Stimulated activated CD4-positive, alpha-beta T cell treated with anti-CD3 and anti-CD28 coated beads, Interleukin-1b, Interleukin-23, amount 100 ng/mL, for 4 hours (primary cell): ENCODE results near the gene PCDHB12.
"Not testable (repeated sequence)": the region's sequence is repeated elsewhere in the genome, so short reads cannot be mapped to it uniquely, and the experiment has no call there.

Experiments
- DNase-seq, 2 donors: peaks; one replicate each; pipeline ENCODE4 v3.0.0-alpha.2; 2020; ENCODE audit warnings: low read depth in 2 of 2

The PCDHB12 gene

DNA sequence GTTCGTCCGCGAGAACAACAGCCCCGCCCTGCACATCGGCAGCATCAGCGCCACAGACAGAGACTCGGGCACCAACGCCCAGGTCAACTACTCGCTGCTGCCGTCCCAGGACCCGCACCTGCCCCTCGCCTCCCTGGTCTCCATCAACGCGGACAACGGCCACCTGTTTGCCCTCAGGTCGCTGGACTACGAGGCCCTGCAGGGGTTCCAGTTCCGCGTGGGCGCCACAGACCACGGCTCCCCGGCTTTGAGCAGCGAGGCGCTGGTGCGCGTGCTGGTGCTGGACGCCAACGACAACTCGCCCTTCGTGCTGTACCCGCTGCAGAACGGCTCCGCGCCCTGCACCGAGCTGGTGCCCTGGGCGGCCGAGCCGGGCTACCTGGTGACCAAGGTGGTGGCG, 1.8 kb downstream of the PCDHB12 start:
- not testable (repeated sequence) for DNase-seq

DNA sequence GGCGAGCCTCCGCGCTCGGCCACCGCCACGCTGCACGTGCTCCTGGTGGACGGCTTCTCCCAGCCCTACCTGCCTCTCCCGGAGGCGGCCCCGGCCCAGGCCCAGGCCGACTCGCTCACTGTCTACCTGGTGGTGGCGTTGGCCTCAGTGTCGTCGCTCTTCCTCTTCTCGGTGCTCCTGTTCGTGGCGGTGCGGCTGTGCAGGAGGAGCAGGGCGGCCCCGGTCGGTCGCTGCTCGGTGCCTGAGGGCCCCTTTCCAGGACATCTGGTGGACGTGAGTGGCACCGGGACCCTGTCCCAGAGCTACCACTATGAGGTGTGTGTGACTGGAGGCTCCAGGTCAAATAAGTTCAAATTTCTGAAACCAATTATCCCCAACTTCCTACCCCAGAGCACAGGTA, 2.3 kb downstream of the PCDHB12 start:
- DNase-seq = not testable (repeated sequence)

DNA sequence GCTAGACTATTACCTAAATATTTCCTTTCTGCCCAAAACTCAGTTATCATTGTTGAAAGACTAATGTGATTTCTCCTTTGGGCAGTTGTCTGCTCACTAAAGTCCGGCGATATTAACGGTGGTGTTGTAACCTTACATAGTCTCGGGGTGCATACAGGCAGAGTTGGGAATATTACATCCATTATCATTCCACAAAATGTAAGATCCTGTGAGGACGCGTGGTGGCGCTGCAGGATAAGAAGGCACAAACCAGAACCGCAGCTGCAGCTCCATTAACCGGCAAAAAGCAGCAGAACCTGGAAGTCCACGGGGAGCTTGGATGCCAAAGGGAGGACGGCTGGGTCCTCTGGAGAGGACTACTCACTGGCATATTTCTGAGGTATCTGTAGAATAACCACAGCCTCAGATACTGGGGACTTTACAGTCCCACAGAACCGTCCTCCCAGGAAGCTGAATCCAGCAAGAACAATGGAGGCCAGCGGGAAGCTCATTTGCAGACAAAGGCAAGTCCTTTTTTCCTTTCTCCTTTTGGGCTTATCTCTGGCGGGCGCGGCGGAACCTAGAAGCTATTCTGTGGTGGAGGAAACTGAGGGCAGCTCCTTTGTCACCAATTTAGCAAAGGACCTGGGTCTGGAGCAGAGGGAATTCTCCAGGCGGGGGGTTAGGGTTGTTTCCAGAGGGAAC, 5.3 kb downstream of the PCDHB12 start, which contains the start of gene PCDHB13:
Gene PCDHB13 (plus strand): TSS at position 264 of the 684 bp plus-strand sequence. CDS start 205 bp downstream, at position 469.
- peak in 1 of 2 donors; percentile 5 for DNase-seq

DNA sequence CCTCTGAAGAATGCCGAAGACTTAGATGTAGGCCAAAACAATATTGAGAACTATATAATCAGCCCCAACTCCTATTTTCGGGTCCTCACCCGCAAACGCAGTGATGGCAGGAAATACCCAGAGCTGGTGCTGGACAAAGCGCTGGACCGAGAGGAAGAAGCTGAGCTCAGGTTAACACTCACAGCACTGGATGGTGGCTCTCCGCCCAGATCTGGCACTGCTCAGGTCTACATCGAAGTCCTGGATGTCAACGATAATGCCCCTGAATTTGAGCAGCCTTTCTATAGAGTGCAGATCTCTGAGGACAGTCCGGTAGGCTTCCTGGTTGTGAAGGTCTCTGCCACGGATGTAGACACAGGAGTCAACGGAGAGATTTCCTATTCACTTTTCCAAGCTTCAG, 6.1 kb downstream of the PCDHB12 start:
- DNase-seq = not testable (repeated sequence)

DNA sequence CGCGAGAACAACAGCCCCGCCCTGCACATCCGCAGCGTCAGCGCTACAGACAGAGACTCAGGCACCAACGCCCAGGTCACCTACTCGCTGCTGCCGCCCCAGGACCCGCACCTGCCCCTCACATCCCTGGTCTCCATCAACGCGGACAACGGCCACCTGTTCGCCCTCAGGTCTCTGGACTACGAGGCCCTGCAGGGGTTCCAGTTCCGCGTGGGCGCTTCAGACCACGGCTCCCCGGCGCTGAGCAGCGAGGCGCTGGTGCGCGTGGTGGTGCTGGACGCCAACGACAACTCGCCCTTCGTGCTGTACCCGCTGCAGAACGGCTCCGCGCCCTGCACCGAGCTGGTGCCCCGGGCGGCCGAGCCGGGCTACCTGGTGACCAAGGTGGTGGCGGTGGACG, 7.0 kb downstream of the PCDHB12 start:
- not testable (repeated sequence) for DNase-seq

DNA sequence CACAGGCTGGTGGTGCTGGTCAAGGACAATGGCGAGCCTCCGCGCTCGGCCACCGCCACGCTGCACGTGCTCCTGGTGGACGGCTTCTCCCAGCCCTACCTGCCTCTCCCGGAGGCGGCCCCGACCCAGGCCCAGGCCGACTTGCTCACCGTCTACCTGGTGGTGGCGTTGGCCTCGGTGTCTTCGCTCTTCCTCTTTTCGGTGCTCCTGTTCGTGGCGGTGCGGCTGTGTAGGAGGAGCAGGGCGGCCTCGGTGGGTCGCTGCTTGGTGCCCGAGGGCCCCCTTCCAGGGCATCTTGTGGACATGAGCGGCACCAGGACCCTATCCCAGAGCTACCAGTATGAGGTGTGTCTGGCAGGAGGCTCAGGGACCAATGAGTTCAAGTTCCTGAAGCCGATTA, 7.5 kb downstream of the PCDHB12 start:
- DNase-seq = not testable (repeated sequence)

DNA sequence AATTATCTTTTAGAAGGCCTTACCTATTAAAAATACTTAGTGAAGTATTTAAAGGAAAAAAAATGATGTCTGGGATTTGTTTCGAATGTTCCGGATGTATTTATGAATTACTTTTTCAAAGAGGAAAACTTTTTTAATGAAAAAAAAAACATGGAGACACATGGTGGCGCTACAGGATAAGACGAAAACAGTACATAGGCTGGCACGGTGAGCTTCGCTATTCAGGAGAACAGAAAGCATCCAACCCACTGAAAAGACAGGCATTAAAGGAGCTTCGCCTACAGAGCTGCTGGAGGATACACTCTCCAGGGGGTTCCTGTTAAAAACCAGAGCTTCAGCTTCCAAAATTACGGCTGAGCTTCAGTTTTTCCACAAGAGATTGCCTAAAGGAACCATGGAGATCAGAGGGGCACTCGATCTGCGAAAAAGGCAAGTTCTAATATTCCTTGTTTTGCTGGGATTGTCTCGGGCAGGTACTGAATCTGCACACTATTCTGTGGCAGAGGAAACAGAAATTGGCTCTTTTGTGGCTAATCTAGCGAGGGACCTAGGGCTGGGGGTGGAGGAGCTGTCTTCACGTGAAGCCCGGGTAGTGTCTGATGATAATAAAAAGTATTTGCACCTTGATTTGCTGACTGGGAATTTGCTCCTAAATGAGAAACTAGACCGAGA, 14.7 kb downstream of the PCDHB12 start, which contains the start of gene PCDHB14:
Gene PCDHB14 (plus strand): TSS at position 232 of the 672 bp plus-strand sequence. CDS start 163 bp downstream, at position 395.
- DNase-seq = no peak

DNA sequence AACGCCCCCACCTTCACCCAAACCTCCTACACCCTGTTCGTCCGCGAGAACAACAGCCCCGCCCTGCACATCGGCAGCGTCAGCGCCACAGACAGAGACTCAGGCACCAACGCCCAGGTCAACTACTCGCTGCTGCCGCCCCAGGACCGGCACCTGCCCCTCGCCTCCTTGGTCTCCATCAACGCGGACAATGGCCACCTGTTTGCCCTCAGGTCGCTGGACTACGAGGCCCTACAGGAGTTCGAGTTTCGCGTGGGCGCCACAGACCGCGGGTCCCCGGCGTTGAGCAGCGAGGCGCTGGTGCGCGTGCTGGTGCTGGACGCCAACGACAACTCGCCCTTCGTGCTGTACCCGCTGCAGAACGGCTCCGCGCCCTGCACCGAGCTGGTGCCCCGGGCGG, 16.3 kb downstream of the PCDHB12 start:
- DNase-seq = not testable (repeated sequence)

DNA sequence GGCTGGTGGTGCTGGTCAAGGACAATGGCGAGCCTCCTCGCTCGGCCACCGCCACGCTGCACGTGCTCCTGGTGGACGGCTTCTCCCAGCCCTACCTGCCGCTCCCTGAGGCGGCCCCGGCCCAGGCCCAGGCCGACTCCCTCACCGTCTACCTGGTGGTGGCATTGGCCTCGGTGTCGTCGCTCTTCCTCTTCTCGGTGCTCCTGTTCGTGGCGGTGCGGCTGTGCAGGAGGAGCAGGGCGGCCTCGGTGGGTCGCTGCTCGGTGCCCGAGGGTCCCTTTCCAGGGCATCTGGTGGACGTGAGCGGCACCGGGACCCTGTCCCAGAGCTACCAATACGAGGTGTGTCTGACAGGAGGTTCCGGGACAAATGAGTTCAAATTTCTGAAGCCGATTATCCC, 16.9 kb downstream of the PCDHB12 start:
- DNase-seq = not testable (repeated sequence)

DNA sequence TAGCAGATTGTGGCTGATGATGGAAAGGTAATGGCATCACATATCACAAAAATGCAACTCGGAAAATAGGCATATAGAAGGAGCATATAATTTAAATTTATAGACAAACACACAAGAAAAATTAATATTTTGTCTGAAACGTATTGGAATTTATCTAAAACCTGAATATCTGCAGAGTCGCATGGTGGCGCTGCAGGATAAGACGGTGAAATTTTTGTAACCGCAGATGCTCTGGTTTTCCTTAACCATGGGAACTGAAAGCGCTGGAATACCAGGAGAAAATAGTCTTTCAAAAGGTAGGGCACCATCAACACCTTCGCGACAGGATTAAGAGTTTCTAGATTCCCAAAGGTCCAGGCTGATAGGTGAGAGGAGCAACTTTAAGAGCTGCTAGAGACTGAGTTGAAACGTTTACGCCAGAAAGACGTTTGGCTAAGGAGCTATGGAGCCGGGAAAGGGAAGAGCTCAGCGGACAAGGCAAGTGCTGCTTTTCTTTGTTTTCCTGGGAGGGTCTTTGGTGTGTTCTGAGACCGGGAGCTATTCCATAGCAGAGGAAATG, 25.7 kb downstream of the PCDHB12 start:
- DNase-seq = no peak

DNA sequence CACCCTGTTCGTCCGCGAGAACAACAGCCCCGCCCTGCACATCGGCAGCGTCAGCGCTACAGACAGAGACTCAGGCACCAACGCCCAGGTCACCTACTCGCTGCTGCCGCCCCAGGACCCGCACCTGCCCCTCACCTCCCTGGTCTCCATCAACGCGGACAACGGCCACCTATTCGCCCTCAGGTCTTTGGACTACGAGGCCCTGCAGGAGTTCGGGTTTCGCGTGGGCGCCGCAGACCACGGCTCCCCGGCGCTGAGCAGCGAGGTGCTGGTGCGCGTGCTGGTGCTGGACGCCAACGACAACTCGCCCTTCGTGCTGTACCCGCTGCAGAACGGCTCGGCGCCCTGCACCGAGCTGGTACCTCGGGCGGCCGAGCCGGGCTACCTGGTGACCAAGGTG, 27.4 kb downstream of the PCDHB12 start:
- DNase-seq = not testable (repeated sequence)

DNA sequence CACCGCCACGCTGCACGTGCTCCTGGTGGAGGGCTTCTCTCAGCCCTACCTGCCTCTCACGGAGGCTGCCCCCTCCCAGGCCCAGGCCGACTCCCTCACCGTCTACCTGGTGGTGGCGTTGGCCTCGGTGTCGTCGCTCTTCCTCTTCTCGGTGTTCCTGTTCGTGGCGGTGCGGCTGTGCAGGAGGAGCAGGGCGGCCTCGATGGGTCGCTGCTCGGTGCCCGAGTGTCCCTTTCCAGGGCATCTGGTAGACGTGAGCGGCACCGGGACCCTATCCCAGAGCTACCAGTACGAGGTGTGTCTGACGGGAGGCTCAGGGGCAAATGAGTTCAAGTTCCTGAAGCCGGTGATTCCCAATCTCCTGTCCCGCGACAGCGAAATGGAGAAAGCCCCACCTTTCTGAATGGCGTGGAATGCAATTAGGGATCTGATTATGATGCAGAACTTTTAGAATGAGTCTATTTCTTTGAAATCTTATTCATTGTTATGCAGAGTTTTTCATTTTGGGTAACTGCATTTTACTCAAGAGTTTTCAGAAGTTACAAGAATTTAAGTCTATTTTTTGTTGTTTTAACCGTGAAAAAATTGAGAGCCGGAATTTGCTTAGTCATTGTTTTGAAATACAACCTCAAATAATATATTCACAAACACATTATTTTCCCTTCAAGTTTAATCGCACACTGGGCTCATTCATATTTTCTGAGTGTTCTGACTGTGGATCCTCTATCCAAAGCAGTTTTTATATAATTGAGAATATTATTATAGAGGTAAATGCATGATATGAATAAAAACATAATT, 28.2 kb downstream of the PCDHB12 start:
- no peak for DNase-seq

DNA sequence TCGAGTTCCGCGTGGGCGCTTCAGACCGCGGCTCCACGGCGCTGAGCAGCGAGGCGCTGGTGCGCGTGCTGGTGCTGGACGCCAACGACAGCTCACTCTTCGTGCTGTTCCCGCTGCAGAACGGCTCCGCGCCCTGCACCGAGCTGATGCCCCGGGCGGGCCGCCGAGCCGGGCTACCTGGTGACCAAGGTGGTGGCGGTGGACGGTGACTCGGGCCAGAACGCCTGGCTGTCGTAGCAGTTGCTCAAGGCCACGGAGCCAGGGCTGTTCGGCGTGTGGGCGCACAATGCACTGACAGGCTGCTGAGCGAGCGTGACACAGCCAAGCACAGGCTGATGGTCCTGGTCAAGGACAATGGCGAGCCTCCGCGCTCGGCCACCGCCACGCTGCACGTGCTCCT, 33.0 kb downstream of the PCDHB12 start:
- no peak for DNase-seq

DNA sequence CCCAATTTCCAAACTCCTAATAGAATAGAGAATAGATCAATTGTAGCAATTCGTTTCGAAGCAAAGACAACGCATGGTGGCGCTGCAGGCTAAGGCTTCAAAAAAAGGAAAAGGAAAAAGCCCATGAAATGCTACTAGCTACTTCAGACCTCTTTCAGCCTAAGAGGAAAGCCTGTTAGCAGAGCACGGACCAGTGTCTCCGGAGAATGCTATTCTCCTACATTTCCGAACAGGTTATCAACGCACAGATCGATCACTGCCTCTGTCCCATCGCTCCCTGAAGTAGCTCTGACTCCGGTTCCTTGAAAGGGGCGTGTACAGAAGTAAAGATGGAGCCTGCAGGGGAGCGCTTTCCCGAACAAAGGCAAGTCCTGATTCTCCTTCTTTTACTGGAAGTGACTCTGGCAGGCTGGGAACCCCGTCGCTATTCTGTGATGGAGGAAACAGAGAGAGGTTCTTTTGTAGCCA, 36.8 kb downstream of the PCDHB12 start, which contains the start of gene PCDHB15:
Gene PCDHB15 (plus strand): TSS at position 146 of the 468 bp plus-strand sequence. CDS start 184 bp downstream, at position 330.
- DNase-seq = no peak

DNA sequence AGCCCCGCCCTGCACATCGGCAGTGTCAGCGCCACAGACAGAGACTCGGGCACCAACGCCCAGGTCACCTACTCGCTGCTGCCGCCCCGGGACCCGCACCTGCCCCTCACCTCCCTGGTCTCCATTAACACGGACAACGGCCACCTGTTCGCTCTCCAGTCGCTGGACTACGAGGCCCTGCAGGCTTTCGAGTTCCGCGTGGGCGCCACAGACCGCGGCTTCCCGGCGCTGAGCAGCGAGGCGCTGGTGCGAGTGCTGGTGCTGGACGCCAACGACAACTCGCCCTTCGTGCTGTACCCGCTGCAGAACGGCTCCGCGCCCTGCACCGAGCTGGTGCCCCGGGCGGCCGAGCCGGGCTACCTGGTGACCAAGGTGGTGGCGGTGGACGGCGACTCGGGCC, 38.5 kb downstream of the PCDHB12 start:
- DNase-seq = not testable (repeated sequence)

DNA sequence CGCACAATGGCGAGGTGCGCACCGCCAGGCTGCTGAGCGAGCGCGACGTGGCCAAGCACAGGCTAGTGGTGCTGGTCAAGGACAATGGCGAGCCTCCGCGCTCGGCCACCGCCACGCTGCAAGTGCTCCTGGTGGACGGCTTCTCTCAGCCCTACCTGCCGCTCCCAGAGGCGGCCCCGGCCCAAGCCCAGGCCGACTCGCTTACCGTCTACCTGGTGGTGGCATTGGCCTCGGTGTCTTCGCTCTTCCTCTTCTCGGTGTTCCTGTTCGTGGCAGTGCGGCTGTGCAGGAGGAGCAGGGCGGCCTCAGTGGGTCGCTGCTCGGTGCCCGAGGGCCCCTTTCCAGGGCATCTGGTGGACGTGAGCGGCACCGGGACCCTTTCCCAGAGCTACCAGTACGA, 38.9 kb downstream of the PCDHB12 start:
- not testable (repeated sequence) for DNase-seq

DNA sequence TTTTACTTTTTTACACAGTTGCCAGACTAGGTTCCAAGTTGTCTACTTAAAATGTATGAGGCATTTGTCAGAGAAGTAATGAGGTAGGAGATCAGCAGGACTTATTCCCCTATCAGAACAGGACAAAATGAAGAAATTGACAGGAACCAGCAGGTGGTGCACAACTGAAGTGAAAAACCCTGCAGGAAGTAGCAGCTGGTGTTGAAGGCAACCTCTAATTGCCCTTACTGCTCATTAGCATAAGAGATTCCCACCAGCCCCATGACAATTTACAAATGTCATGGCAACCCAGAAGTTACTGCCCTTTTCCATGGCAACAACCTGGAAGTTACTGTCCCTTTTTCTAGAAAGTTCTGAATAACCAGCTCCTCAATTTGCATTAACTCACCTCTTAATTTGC, 42.1 kb downstream of the PCDHB12 start:
- DNase-seq = no peak

DNA sequence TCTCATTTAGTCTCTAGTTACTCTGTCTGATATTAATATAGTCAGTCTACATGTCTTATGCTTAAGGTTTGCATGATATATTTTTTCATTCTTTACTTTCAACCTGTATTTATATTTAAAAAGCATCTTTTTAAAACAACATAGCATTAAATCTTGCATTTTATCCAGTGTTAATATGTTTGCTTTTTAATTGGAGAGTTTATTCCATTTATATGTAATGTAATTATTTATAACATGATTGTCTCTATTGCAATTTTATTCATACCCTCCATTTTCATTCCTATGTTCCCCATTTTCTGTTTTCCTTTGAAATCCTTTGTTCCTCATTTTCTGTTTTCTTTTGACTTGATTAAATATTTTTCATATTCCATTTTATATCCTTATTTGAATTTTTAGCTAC, 49.9 kb downstream of the PCDHB12 start:
- no peak for DNase-seq

DNA sequence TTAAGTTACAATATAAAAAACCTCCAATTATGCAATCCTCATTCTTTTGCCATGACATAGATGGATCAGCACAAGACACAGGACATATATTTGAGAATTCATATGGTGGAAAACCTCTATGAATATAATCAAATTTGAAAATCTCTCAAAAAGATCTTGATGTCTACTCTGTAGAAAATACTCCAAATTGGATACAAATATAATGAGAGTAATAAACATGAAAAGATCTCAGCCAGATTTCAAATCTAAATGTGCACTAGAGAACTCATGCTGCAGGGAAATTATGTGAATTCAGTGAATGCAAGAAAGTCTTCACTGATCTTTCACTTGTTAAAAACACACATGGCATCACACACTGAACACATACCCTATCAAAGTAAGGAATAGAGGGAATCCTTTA, 50.4 kb downstream of the PCDHB12 start:
- DNase-seq = no peak

DNA sequence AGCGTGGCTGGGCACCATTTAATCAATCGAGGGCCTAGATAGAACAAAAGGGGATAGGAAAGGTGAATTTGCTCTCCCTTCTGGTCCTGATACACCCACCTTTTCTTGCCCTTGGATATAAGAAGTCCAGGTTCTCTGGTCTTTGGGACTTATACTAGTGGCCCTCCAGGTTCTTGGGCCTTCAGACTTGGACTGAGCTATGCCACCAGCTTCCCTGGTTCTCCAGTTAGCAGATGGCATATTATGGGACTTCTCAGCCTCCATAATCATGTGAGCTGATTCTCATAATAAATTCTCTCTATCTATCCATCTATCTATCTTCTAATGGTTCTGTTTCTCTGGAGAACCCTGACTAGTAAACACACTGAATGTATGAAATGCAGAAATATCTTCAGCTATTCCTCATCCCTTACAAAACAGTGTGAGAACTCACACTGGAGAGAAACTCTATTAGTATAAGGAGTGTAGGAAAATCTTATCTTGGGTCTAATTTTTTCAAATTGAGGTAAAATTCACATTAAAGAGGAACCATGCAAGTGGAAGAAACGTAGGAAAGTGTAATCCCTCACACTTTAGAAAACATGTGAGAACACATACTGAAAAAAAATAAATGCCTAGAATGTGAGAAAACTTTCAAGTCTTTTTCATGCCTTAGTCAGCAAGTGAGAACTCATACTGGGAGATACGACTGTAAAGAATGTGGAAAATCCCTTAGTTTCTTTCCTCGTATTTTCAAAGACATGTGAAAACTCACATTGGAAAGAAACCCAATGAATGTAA, 52.1 kb downstream of the PCDHB12 start:
- DNase-seq = no peak

DNA sequence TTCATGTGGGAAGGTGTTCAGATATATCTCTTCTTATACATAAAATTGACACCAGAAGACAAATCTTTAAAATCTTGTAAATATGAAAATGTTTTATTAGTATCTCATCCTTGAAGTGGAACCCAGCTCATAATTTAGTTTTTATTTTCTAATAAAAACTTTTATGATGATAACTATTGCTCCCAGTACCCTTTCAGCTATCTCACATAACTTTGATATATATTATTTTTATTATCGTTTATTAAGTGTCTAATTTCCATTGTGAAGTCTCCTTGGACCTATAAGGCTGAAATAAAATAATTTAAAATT, 52.7 kb downstream of the PCDHB12 start:
- DNase-seq = no peak
